Body of pancreas (tissue), 4 donors: Measurements from ENCODE around the gene MYB. TPM values are rescaled to one million over a fixed set of nuclear protein-coding genes. Genes with fewer than 3 reads are reported as not detected.

Source experiments
- ATAC-seq: fragments of 150-250 bp; one replicate; pipeline ENCODE4 v1.9.1; 2016
- DNase-seq, 4 donors: peaks; one replicate each; pipeline ENCODE4 v3.0.0-alpha.2; 2019
- H3K27ac ChIP-seq, 4 donors: fragments of 200-600 bp; sonication (generic); 1 replicate in 3 of 4; 2 replicates in 1 of 4; pipeline versions ENCODE4 v1.5.1 to v1.6.1; 2016 to 2019; ENCODE audit warnings: mild to moderate bottlenecking in 1 of 4, mixed read lengths in 1 of 4, moderate library complexity in 1 of 4
- H3K27me3 ChIP-seq, 2 donors: fragments of 200-600 bp; sonication (generic); one replicate each; pipeline ENCODE4 v1.6.0; 2016; ENCODE audit warnings: mild to moderate bottlenecking in 1 of 2
- H3K36me3 ChIP-seq, 2 donors: fragments of 200-600 bp; sonication (generic); replicated peaks in 1 of 2; 2 replicates each; pipeline ENCODE4 v1.5.1; 2016; ENCODE audit warnings: low read depth in 2 of 2; ENCODE audit not compliant: insufficient read depth in 1 of 2
- H3K4me1 ChIP-seq: fragments of 200-600 bp; sonication (generic); one replicate; pipeline ENCODE4 v1.6.0; 2016
- H3K4me3 ChIP-seq, 2 donors: fragments of 200-600 bp; sonication (generic); 1 replicate in 1 of 2; 2 replicates in 1 of 2; pipeline ENCODE4 v1.5.1; 2016 to 2019
- H3K9me3 ChIP-seq, 3 donors: fragments of 200-600 bp; sonication (generic); 1 replicate in 2 of 3; 2 replicates in 1 of 3; pipeline ENCODE4 v1.5.1; 2016
- CTCF ChIP-seq, 7 experiments: fragments of 450-650 bp in 4 of 7; fragments of 200-600 bp in 3 of 7; sonication (generic) in 3 of 7; IDR thresholded peaks; one replicate each; pipeline ENCODE4 v1.5.1; 2016 to 2019; ENCODE audit warnings: antibody characterized with exemption in 7 of 7
- POLR2A ChIP-seq, 3 donors: fragments of 450-650 bp; IDR thresholded peaks; one replicate each; pipeline ENCODE4 v1.6.1; 2016; ENCODE audit warnings: antibody characterized with exemption in 3 of 3, mild to moderate bottlenecking in 2 of 3
- WGBS, 2 donors: methylation state at CpG; one replicate each; pipeline ENCODE4 v1.1.5; 2017; 5-methylcytosine and 5-hydroxymethylcytosine counted together
- intact Hi-C: fragments of 100-400 bp; cut with DNase I; formaldehyde crosslinking; loops from one replicate; pipeline ENCODE4 v1.15.1; 2023
- microRNA-seq, 2 donors: library from miRNA; unstranded; fragments of <30 nt; microRNA quantifications; one replicate each; pipeline ENCODE4, GENCODE V29; 2016; ENCODE audit warnings: borderline number of aligned reads in 2 of 2, borderline replicate concordance in 2 of 2
- small RNA-seq: library from RNA; depleted of rRNA; stranded (forward); fragments of <200 nt; gene quantifications from one replicate; pipeline ENCODE3, GENCODE V24; 2016
- total RNA-seq, 2 donors: library from RNA; depleted of rRNA; stranded (reverse); fragments of >200 nt; gene quantifications; one replicate each; pipeline ENCODE4 v1.1.0, GENCODE V29; 2016

Gene MYB
- total RNA-seq, 2 donors from 2014 or later = not detected

- no peak overlapping the region for H3K4me3 ChIP-seq
- intact Hi-C loops = no loop called here
- H3K36me3 ChIP-seq = no peaks in the 10 kb centered on the region
- TF ChIP-seq CTCF (IDR thresholded peaks at IDR 0.05) (no peak), POLR2A (IDR thresholded peaks at IDR 0.05) (no peak)
- no peak for DNase-seq
- no peak for ATAC-seq
- WGBS, 2 donors = 50 to 56% methylated on average over 2 of the region's 2 CpGs
- H3K4me1 ChIP-seq = peaks cover 14% of the 10 kb centered on the region
- no peaks in the 10 kb centered on the region for H3K27me3 ChIP-seq
- H3K27ac ChIP-seq = no peak overlapping the region
- H3K9me3 ChIP-seq = no peaks in the 10 kb centered on the region
These were observed 86.0 kb downstream of the MYB start for GRCh38 chr6:135267085-135267484.

GRCh38 chr6:135268263-135268662 is 87.2 kb downstream of the MYB start:
- no peaks in the 10 kb centered on the region for H3K27me3 ChIP-seq
- WGBS, 2 donors = 91% methylated on average over 3 of the region's 3 CpGs
- TF ChIP-seq POLR2A (IDR thresholded peaks at IDR 0.05) (no peak), CTCF (IDR thresholded peaks at IDR 0.05) (no peak)
- H3K27ac ChIP-seq = no peak overlapping the region
- ATAC-seq = no peak
- no peaks in the 10 kb centered on the region for H3K36me3 ChIP-seq
- H3K9me3 ChIP-seq = no peaks in the 10 kb centered on the region
- H3K4me1 ChIP-seq = peaks cover 14% of the 10 kb centered on the region
- H3K4me3 ChIP-seq = no peak overlapping the region
- intact Hi-C loops = no loop called here
- DNase-seq = no peak

GRCh38 chr6:135268740-135269139 is 87.6 kb downstream of the MYB start:
- Histone ChIP-seq H3K27me3 (no peaks in the 10 kb centered on the region), H3K4me1 (peaks cover 14% of the 10 kb centered on the region), H3K36me3 (no peaks in the 10 kb centered on the region), H3K9me3 (no peaks in the 10 kb centered on the region), H3K4me3 (no peak overlapping the region), H3K27ac (no peak overlapping the region)
- no peak for DNase-seq
- intact Hi-C loops = no loop called here
- 92 to 99% methylated on average over 3 of the region's 3 CpGs for WGBS, 2 donors
- ATAC-seq = no peak
- TF ChIP-seq CTCF (IDR thresholded peaks at IDR 0.05) (no peak), POLR2A (IDR thresholded peaks at IDR 0.05) (no peak)

Small RNAs within 50 kb of the gene (microRNA-seq; reads per million reads assigned to microRNA genes)
- gene MIR548A2 = 0 reads per million in 2 donors

Small RNAs within 50 kb of the gene (small RNA-seq; reads per million reads assigned to genes)
- not detected for gene MIR548A2

Other genes with a start within 250 kb of the MYB start
- gene ALDH8A1, start 231.2 kb upstream of the MYB start, total RNA-seq = under 1 TPM; 0.26 to 0.66 TPM
- gene HBS1L, start 126.5 kb upstream of the MYB start, total RNA-seq = 10 to 100 TPM; 21.3 to 29.0 TPM